UCSD-AML1 (cell line): ENCODE data around the gene PPY.
"Not testable (repeated sequence)": the region's sequence is repeated elsewhere in the genome, so short reads cannot be mapped to it uniquely, and the experiment has no call there.

Source experiments
- DNase-seq: peaks from one replicate; lab custom pipeline; 2025; ENCODE audit not compliant: unreplicated experiment; lab: John Stamatoyannopoulos, UW

Gene PPY

GRCh38 chr17:43932923-43933322 lies 9.4 kb downstream of the PPY start:
- DNase-seq, result no peak

- DNase-seq, result no peak
Observed at GRCh38 chr17:43932357-43932756, 9.9 kb downstream of the PPY start.

DNA sequence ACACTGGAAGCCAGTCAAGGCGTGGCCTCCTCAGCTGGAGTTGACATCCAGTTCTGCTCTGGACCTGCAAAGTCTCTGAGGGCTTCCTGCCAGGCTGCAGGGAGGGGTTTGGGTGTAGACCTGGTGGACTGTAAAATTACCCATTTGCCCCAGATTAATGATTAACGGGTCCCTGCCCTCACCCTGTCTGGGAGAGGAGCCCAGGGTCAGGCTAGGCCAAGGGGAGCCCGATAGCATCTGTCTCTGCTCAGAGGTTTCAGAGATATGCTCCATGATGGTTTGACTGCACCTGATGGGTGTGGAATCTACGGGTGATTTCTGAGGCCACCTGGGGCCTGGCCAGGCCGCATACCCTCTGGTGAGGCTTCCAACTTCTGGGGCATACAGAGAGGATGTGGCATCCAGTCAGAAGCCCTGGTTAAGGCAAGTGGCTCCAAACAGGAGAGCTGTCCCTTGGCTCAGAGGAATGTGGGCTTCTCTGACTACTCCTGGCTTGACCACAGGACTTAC lies 11.2 kb downstream of the PPY start:
- DNase-seq, result no peak

- DNase-seq, result no peak
Observed at GRCh38 chr17:43928609-43929008, 13.7 kb downstream of the PPY start.

GRCh38 chr17:43927929-43928328 lies 14.3 kb downstream of the PPY start:
- not testable (repeated sequence) for DNase-seq

DNA sequence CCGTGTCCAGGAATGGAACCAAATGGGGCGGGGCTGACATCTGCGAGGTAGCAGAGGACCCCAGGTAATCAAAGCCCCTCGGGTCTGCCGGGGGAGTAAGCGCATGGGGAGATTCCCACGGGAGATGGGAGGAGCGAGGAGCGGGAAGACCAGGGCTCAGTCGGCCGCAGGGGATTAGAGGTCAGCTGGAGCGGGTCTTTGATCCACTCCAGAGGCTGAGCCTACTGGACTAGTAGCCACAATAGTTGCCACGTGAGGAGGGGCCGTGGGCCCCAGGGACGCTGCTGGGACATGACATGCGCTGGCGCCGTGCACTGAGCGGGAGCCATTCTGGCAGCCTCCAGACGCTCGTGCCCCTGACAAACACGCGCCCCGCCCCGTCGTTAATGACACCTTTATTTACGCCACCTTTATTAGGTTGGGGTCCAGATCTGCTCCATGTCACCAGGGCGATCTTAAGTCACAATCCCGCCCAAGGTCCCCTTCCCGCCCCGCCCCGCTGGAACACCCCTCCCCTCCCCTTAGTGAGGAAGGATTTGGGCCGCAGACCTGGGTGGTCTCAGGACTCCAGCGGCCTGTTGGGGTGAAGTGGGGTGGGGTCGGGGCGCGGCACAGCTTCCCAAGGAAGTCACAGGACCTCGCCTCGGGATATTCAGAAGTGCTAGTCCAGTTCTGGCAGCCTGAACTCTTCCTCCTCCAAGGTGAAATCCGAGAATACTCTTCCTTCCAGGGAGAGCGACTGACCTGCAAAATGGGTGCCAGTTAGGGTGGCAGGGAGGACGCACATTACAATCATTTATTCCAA lies 15.0 kb downstream of the PPY start:
- DNase-seq, result no peak

GRCh38 chr17:43924558-43924957 lies 17.7 kb downstream of the PPY start:
- no peak for DNase-seq

GRCh38 chr17:43920500-43921095 lies 21.7 kb downstream of the PPY start:
- DNase-seq, result no peak

DNA sequence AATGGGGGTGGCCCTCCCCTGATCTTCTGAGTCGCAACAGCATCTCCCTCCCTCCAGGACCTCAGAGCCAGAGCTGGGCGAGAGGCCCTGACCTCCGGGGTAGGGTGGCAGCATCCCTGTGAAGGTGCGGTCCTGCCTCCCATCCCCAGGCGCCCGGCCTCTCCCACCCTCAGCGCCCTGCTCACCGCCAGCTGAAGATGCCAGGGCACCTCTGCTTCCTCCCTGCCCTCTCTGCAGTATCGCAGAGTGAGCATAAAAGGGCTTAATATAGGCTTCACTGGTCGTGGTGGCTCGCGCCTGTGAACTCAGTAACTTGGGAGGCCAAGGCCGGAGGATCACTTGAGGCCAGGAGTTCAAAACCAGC lies 24.3 kb downstream of the PPY start:
- DNase-seq, result no peak

DNA sequence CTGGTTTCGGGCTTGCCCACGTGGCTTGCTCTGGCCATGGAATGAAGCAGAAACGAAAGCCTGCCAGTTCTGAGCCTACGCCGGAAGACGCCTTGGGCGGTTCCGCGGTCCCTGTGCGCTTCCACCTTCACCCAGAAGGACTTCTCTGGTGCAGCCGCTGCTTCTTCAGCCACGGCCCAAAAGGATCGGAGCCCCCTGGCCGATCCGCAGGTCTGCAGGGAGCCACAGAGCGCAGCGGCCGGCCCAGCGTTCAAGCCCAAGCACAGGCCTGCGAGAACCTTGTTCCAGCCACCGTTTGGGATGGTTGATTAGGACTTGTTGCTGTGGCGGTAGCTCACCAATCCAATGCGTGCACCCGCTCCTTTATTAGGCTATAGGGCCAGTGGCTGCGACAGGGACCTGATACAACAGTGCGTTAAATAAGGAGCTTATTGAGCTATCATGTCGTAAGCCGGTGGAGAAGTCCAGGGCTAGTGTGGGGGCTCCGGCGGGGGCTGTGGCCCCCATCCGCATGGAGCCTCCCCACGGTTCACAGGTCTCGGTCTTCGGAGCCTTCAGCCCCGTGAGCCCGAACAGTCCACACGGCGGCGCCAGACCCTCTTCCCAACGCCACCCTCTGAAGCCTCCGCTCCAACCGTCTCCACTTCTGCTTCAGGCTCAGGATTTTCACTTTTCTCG lies 24.8 kb downstream of the PPY start:
- DNase-seq, result peak; percentile 37

- DNase-seq, result no peak
Observed at GRCh38 chr17:43917016-43917347, 25.3 kb downstream of the PPY start.

DNA sequence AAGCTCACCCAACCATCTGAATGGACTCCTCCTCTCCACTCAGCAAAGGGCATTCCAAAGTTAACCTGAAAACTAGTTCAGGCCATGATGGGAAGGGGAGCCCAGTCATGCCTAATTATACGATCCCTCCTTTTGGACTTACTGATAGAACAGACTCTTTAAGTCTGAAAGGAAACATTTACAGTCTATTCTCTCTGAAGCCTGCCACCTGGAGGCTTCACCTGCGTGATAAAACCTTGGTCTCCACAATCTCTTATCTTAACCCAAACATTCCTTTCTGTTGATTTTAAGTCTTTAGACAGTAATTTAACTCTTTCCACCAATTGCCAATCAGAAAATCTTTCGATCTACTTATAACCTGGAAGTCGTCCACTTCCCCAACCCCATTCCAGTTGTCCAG lies 25.9 kb downstream of the PPY start:
- no peak for DNase-seq

GRCh38 chr17:43915559-43915958 lies 26.7 kb downstream of the PPY start:
- DNase-seq, result no peak

DNA sequence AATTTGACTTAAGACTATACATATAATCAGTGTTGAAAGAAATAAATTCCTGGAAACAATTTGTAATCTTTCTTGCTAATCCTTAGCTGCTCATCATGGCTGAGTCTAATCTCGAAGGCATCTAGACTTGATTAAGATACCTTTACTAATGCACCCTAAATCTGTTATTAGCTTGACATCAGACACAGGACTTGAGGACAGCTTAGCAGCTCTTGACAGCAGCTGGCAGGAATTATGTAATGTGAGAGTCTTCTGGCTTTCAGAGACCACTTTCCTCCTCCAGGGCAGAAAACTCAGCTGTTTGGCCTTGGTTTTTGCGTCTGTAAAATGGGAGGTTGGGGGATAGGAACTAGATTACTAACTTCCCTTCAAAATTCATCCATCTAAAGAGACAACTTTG lies 27.8 kb downstream of the PPY start:
- no peak for DNase-seq

DNA sequence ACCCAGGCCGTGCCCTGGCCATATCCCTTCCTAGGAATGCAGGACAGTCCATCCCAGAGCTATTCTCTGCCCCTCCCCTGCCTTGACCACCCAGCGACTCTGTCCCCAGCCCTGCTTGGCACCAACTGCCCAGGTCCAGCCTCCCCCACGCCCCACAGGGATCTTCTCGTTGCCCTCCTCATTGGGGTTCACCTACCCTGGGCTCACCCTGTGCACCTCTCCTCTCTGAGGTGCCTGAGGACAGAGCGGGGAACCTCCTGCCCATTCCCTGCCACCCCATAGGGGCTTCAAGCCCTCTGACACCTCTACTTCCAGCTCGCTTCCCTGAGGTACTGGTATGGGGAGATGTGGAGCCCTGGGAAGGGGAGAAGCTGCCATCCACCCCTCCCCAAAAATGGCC lies 28.7 kb downstream of the PPY start:
- DNase-seq, result no peak

- no peak for DNase-seq
Observed at GRCh38 chr17:43912635-43913304, 29.5 kb downstream of the PPY start.

DNA sequence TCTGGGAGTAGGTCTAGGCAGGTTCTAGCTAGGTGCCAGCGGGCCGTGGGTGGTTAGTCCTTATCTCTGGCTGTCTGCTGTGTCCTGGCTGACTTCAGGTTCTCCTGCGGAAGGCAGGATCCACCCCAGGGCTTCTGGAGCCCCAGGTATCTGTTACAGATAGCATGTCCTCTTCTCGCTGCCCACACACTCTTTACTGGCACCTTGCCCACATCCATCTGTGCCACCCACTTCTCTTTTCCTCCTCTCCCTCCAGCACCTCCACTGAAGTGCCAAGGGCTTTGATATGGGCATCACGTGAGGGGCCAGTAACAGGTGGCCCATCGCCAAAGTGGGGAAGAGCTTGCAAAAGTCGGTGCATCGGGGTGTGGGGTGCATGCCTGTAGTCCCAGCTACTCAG lies 30.4 kb downstream of the PPY start:
- no peak for DNase-seq

DNA sequence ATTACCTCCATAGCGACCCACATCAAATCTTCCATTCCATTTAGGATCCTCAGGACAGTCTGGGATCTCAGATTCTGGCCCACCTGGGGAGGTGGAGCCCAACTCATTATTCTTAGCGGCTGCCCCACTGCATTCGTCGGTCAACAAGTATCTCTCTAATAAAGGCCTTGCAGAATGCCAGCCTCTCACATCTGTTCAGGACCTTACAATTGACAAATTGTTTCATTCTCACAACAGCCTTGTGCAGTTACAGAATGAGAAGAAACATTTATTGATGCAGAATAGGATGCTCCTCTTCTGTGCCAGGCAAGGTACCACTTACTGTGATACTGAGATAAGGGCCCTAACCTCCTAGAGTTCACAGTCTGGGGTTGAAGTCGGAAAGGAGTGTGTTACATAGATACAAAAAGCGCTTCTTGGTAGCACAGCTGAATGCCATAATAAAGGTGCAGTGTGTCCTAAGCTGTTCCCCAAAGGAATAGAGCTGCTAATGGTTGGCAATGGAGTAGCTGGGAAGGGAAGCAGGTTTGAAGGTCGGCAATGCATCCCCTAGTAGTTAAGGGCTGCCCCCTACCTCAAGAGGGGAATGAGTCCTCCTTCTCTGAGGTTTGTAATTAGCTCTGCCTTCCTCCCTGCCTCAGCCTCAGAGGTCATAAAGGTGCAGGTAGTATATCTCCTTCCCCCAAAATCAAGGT lies 32.6 kb downstream of the PPY start:
- no peak for DNase-seq

DNA sequence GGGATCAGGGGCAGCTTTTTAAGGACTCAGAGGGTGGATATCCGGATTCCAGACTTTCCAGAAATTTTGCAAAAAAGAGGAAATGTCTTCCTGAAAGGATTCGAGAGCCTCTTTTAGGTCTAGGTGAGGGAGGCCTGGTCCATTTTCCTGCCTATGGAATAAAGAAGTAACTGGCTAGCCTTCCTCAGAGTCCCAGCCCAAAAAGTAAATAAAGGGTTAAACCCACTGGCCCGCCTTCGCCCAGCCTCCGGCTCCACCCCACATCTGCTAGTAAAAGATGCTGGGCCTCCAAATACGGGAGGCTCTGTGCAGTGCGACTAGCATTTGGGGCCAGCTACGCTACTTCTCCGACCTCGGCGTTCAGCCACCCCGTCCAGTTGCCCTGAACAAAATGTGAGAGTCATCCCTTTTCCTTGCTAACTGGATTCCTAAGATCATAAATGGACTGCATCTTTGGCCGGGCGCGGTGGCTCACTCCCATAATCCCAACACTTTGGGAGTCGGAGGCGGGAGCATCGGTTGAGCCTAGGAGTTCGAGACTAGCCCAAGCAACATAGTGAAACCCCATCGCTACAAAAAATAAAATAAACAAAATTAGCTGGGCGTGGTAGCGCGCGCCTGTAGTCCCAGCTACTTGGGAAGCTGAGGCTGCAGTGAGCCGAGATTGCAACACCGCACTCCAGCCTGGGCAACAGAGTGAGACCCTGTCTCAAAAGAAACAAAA lies 34.1 kb downstream of the PPY start:
- peak; percentile 48 for DNase-seq

- peak; percentile 74 for DNase-seq
Observed at GRCh38 chr17:43907425-43907981, 34.8 kb downstream of the PPY start, which contains the start of gene MPP2. MPP2 (minus strand) TSS chr17:43907536; CDS start chr17:43904460, 3,076 bp downstream.
